AG04449 (cell line): ENCODE data around the gene C2orf81.

Source experiments
- CTCF ChIA-PET: fragments of 350-600 bp; formaldehyde crosslinking; extraction: SDS; loops from one replicate; lab custom pipeline; 2021; ENCODE audit warnings: antibody characterized with exemption; lab: Yijun Ruan, JAX
- POLR2A ChIA-PET: fragments of 400-600, 350-600 bp; formaldehyde crosslinking; extraction: SDS; loops from one replicate; lab custom pipeline; 2020; ENCODE audit warnings: antibody characterized with exemption, inconsistent platforms; lab: Yijun Ruan, JAX
- DNase-seq: peaks from one replicate; pipeline ENCODE4 v3.0.0-alpha.2; 2010; ENCODE audit warnings: low read depth, low spot score
- H3K4me3 ChIP-seq: 2 replicates; pipeline ENCODE4 v1.5.1; 2011; ENCODE audit warnings: low read depth, mild to moderate bottlenecking, control low read depth, low read length
- CTCF ChIP-seq: IDR thresholded peaks from one replicate; pipeline ENCODE4 v1.5.1; 2011; ENCODE audit warnings: mild to moderate bottlenecking, moderate library complexity, low read length, control low read depth, inconsistent platforms; ENCODE audit not compliant: insufficient read depth; ENCODE audit errors: missing control alignments

The C2orf81 gene

GRCh38 chr2:74369976-74370375, 51.4 kb downstream of the C2orf81 start:
- POLR2A ChIA-PET, result interaction anchor here (1.0 kb wide), 1 partner anchor 10 kb away, joined by 4 read pairs; the partner anchor contains the start of gene DCTN1
- H3K4me3 ChIP-seq, result no peak overlapping the region
- TF ChIP-seq CTCF, result no peak
- DNase-seq, result no peak
- CTCF ChIA-PET, result interaction anchor here (0.8 to 1.4 kb wide), 2 partner anchors 19 to 22 kb away, joined by 3 read pairs; no protein-coding TSS in a partner anchor

GRCh38 chr2:74368499-74368898, 52.9 kb downstream of the C2orf81 start:
- POLR2A ChIA-PET, result no interaction called here
- no peak overlapping the region for H3K4me3 ChIP-seq
- CTCF ChIA-PET, result interaction anchor here (1.2 to 2.1 kb wide), 4 partner anchors 11 to 119 kb away, joined by 4 to 11 read pairs (median 4); no protein-coding TSS in a partner anchor
- TF ChIP-seq CTCF, result no peak
- no peak for DNase-seq

GRCh38 chr2:74367789-74368188, 53.6 kb downstream of the C2orf81 start:
- H3K4me3 ChIP-seq, result no peak overlapping the region
- POLR2A ChIA-PET, result no interaction called here
- CTCF ChIA-PET, result interaction anchor here (1.2 to 2.1 kb wide), 4 partner anchors 10 to 118 kb away, joined by 4 to 11 read pairs (median 4); no protein-coding TSS in a partner anchor
- DNase-seq, result no peak
- TF ChIP-seq CTCF, result no peak

- TF ChIP-seq CTCF, result no peak
- no peak overlapping the region for H3K4me3 ChIP-seq
- ChIA-PET POLR2A (no interaction called here), CTCF (interaction anchor here (0.9 kb wide), 1 partner anchor 31 kb away, joined by 6 read pairs; no protein-coding TSS in a partner anchor)
- no peak for DNase-seq
Observed at GRCh38 chr2:74366036-74366435, 55.4 kb downstream of the C2orf81 start.

- ChIA-PET POLR2A (no interaction called here), CTCF (interaction anchor here (0.9 to 1.9 kb wide), 2 partner anchors 29 kb away, joined by 6 to 10 read pairs; no protein-coding TSS in a partner anchor)
- no peak overlapping the region for H3K4me3 ChIP-seq
- no peak for TF ChIP-seq CTCF
- no peak for DNase-seq
Observed at GRCh38 chr2:74364533-74365505, 56.6 kb downstream of the C2orf81 start.
